Breast epithelium (tissue), 4 donors: ENCODE data around the gene RXFP2. TPM values are rescaled to one million over a fixed set of nuclear protein-coding genes. Genes with fewer than 3 reads are reported as not detected.

ENCODE experiments used
- DNase-seq, 2 donors: peaks; one replicate each; pipeline ENCODE4 v3.0.0-alpha.2; 2019; ENCODE audit warnings: low spot score in 2 of 2
- H3K27ac ChIP-seq, 2 donors: fragments of 200-600 bp; sonication (generic) in 1 of 2; one replicate each; pipeline ENCODE4 v1.5.1; 2016 to 2019; ENCODE audit warnings: mild to moderate bottlenecking in 1 of 2
- H3K27me3 ChIP-seq, 2 donors: fragments of 200-600 bp; sonication (generic) in 1 of 2; one replicate each; pipeline versions ENCODE4 v1.5.1 to v1.6.0; 2017 to 2019; ENCODE audit warnings: control low read depth in 1 of 2, mild to moderate bottlenecking in 1 of 2
- H3K36me3 ChIP-seq: fragments of 200-600 bp; one replicate; pipeline ENCODE4 v1.5.1; 2019
- H3K4me1 ChIP-seq, 2 donors: fragments of 200-600 bp; sonication (generic); one replicate each; pipeline ENCODE4 v1.5.1; 2016 to 2019; ENCODE audit warnings: control low read depth in 1 of 2
- H3K4me3 ChIP-seq, 3 donors: fragments of 200-600 bp; sonication (generic); 1 replicate in 2 of 3; 2 replicates in 1 of 3; pipeline ENCODE4 v1.5.1; 2016 to 2019; ENCODE audit warnings: mild to moderate bottlenecking in 3 of 3, moderate library complexity in 2 of 3
- H3K9me3 ChIP-seq, 2 donors: fragments of 200-600 bp; sonication (generic) in 1 of 2; one replicate each; pipeline ENCODE4 v1.5.1; 2016 to 2019; ENCODE audit warnings: control low read depth in 1 of 2
- CTCF ChIP-seq, 3 donors: fragments of 450-650 bp; IDR thresholded peaks; one replicate each; pipeline ENCODE4 v1.5.1; 2016 to 2017; ENCODE audit warnings: antibody characterized with exemption in 3 of 3, mild to moderate bottlenecking in 3 of 3, moderate library complexity in 3 of 3
- POLR2A ChIP-seq: fragments of 450-650 bp; IDR thresholded peaks from one replicate; pipeline ENCODE4 v1.6.1; 2016; ENCODE audit warnings: antibody characterized with exemption, mild to moderate bottlenecking, moderate library complexity
- POLR2AphosphoS5 ChIP-seq, 3 donors: sonication (generic); formaldehyde crosslinking; IDR thresholded peaks; one replicate each; pipeline ENCODE4 v1.6.1; 2017; ENCODE audit warnings: antibody characterized with exemption in 3 of 3
- intact Hi-C: fragments of 100-400 bp; cut with DNase I; formaldehyde crosslinking; loops from one replicate; pipeline ENCODE4 v1.15.1; 2023; ENCODE audit warnings: low total_unique reads
- total RNA-seq, 3 donors: library from RNA; depleted of rRNA; stranded (reverse); fragments of >200 nt; gene quantifications; one replicate each; pipeline ENCODE4 v1.1.0, GENCODE V29; 2016

Gene RXFP2
- total RNA-seq, 3 donors from 2014 or later: 0.48 TPM; not detected in 2

GRCh38 chr13:31733066-31733465 lies 6.3 kb upstream of the RXFP2 start:
- H3K4me1 ChIP-seq: no peaks in the 10 kb centered on the region
- no peak overlapping the region for H3K27ac ChIP-seq
- no peaks in the 10 kb centered on the region for H3K27me3 ChIP-seq
- DNase-seq: no peak
- no peaks in the 10 kb centered on the region for H3K36me3 ChIP-seq
- H3K9me3 ChIP-seq: no peaks in the 10 kb centered on the region
- H3K4me3 ChIP-seq: peak overlapping the region in 2 of 3 donors; percentile 17 to 26
- TF ChIP-seq CTCF (IDR thresholded peaks at IDR 0.05) (no peak), POLR2A (no peak), POLR2AphosphoS5 (IDR thresholded peaks at IDR 0.05) (no peak)
- intact Hi-C loops: no loop called here

GRCh38 chr13:31733647-31734046 lies 5.7 kb upstream of the RXFP2 start:
- H3K27me3 ChIP-seq: no peaks in the 10 kb centered on the region
- no peak overlapping the region for H3K4me3 ChIP-seq
- no peaks in the 10 kb centered on the region for H3K4me1 ChIP-seq
- H3K27ac ChIP-seq: no peak overlapping the region
- intact Hi-C loops: loop anchor here (2.0 kb wide), 1 partner anchor 25 kb away; no protein-coding TSS in a partner anchor
- no peak for DNase-seq
- H3K36me3 ChIP-seq: no peaks in the 10 kb centered on the region
- H3K9me3 ChIP-seq: no peaks in the 10 kb centered on the region
- TF ChIP-seq POLR2AphosphoS5 (IDR thresholded peaks at IDR 0.05) (no peak), CTCF (IDR thresholded peaks at IDR 0.05) (no peak), POLR2A (no peak)

GRCh38 chr13:31742097-31742734 lies 2.9 kb downstream of the RXFP2 start:
- intact Hi-C loops: no loop called here
- Histone ChIP-seq H3K36me3 (no peaks in the 10 kb centered on the region), H3K9me3 (no peaks in the 10 kb centered on the region), H3K27ac (no peak overlapping the region), H3K4me1 (no peaks in the 10 kb centered on the region), H3K27me3 (no peaks in the 10 kb centered on the region), H3K4me3 (peak overlapping the region in 1 of 3 donors; percentile 23)
- peak; percentile 81 to 87 (median 81) for TF ChIP-seq CTCF (IDR thresholded peaks at IDR 0.05)
- no peak for TF ChIP-seq POLR2AphosphoS5 (IDR thresholded peaks at IDR 0.05)
- TF ChIP-seq POLR2A: no peak
- peak; percentile 26 to 65 for DNase-seq

- intact Hi-C loops: no loop called here
- TF ChIP-seq CTCF (IDR thresholded peaks at IDR 0.05): no peak
- TF ChIP-seq POLR2A: no peak
- TF ChIP-seq POLR2AphosphoS5 (IDR thresholded peaks at IDR 0.05): no peak
- H3K27me3 ChIP-seq: peaks cover 0 to 3% of the 10 kb centered on the region in 2 donors
Observed at GRCh38 chr13:31747291-31747690, 8.0 kb downstream of the RXFP2 start.

DNA sequence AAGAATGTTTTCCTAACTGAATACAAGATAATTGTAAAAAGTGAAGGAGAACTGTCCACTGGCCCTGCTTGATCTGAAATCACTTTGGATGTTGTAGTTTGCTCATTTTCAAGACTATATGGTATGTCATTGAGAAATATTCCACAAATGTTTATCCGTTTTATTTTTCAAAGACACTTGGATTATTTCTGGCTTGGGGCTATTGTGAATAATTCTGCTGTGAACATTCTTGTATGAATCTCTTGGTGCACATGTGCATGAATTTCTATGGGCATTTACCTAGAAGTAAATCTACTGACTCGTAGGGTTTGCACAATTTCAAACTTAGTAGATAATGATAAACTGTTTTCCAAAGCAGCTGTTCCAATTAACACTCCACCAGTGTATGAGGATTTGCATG lies 8.6 kb downstream of the RXFP2 start:
- TF ChIP-seq CTCF (IDR thresholded peaks at IDR 0.05) (no peak), POLR2AphosphoS5 (IDR thresholded peaks at IDR 0.05) (no peak), POLR2A (no peak)
- Histone ChIP-seq H3K9me3 (no peaks in the 10 kb centered on the region), H3K4me3 (no peak overlapping the region), H3K27ac (no peak overlapping the region), H3K4me1 (no peaks in the 10 kb centered on the region), H3K27me3 (peaks cover 0 to 3% of the 10 kb centered on the region in 2 donors), H3K36me3 (no peaks in the 10 kb centered on the region)
- no peak for DNase-seq
- intact Hi-C loops: no loop called here

More at GRCh38 chr13:31747291-31747690, 8.0 kb downstream of the RXFP2 start:
- no peak overlapping the region for H3K4me3 ChIP-seq
- no peak overlapping the region for H3K27ac ChIP-seq
- no peak for DNase-seq
- no peaks in the 10 kb centered on the region for H3K4me1 ChIP-seq
- no peaks in the 10 kb centered on the region for H3K36me3 ChIP-seq
- H3K9me3 ChIP-seq: no peaks in the 10 kb centered on the region
